H9 (cell line): ENCODE measurements around the gene TRIM28. TPM values are rescaled to one million over a fixed set of nuclear protein-coding genes. Genes with fewer than 3 reads are reported as not detected.

Experiments
- DNase-seq: peaks from one replicate; pipeline ENCODE4 v3.0.0-alpha.2; 2017
- H2AFZ ChIP-seq: one replicate; pipeline ENCODE4 v1.6.1; 2013; ENCODE audit warnings: mild to moderate bottlenecking, low read length, control low read depth, moderate library complexity
- H2AK5ac ChIP-seq: 2 replicates; pipeline ENCODE4 v1.6.1; 2013; ENCODE audit warnings: low read length, control low read depth, mixed read lengths; ENCODE audit not compliant: insufficient read length
- H2BK120ac ChIP-seq: one replicate; pipeline ENCODE4 v1.6.1; 2013; ENCODE audit warnings: low read depth, mild to moderate bottlenecking, low read length, control low read depth, inconsistent platforms; ENCODE audit not compliant: poor library complexity, severe bottlenecking
- H2BK12ac ChIP-seq: 2 replicates; pipeline ENCODE4 v1.6.1; 2013; ENCODE audit warnings: low read length, control low read depth, mixed read lengths, low read depth; ENCODE audit not compliant: insufficient read length
- H2BK15ac ChIP-seq: 2 replicates; pipeline ENCODE4 v1.6.1; 2013; ENCODE audit warnings: low read depth, low read length, control low read depth
- H2BK20ac ChIP-seq: one replicate; pipeline ENCODE4 v1.6.1; 2013; ENCODE audit warnings: low read depth, mild to moderate bottlenecking, low read length, control low read depth, inconsistent platforms; ENCODE audit not compliant: poor library complexity, severe bottlenecking
- H2BK5ac ChIP-seq: 2 replicates; pipeline ENCODE4 v1.6.1; 2013; ENCODE audit warnings: low read length, control low read depth, mixed read lengths; ENCODE audit not compliant: insufficient read length
- H3K14ac ChIP-seq: 2 replicates; pipeline ENCODE4 v1.6.1; 2013; ENCODE audit warnings: low read length, control low read depth; ENCODE audit not compliant: insufficient read depth
- H3K18ac ChIP-seq: 2 replicates; pipeline ENCODE4 v1.6.1; 2013; ENCODE audit warnings: low read depth, mild to moderate bottlenecking, mixed read lengths, low read length, control low read depth; ENCODE audit not compliant: insufficient read length
- H3K23ac ChIP-seq: 2 replicates; pipeline ENCODE4 v1.6.1; 2013; ENCODE audit warnings: low read length, control low read depth, mixed read lengths, low read depth; ENCODE audit not compliant: insufficient read length
- H3K23me2 ChIP-seq: 2 replicates; pipeline ENCODE4 v1.6.1; 2013; ENCODE audit warnings: low read depth, mild to moderate bottlenecking, mixed read lengths, low read length, control low read depth; ENCODE audit not compliant: insufficient read length, poor library complexity, severe bottlenecking
- H3K27ac ChIP-seq: 2 replicates; pipeline ENCODE4 v1.5.1; 2013; ENCODE audit warnings: low read length, control low read depth, mixed read lengths, low read depth; ENCODE audit not compliant: insufficient read length
- H3K27me3 ChIP-seq: 2 replicates; pipeline ENCODE4 v1.6.1; 2013; ENCODE audit warnings: low read length, control low read depth, inconsistent platforms; ENCODE audit not compliant: insufficient read depth
- H3K4ac ChIP-seq: 2 replicates; pipeline ENCODE4 v1.6.1; 2013; ENCODE audit warnings: low read depth, mild to moderate bottlenecking, control low read depth, inconsistent platforms, low read length, moderate library complexity
- H3K4me1 ChIP-seq: 2 replicates; pipeline ENCODE4 v1.6.1; 2013; ENCODE audit warnings: low read length, control low read depth, inconsistent platforms; ENCODE audit not compliant: insufficient read depth
- H3K4me2 ChIP-seq: 2 replicates; pipeline ENCODE4 v1.6.1; 2013; ENCODE audit warnings: low read length, control low read depth, mixed read lengths; ENCODE audit not compliant: insufficient read length, insufficient read depth
- H3K56ac ChIP-seq: 2 replicates; pipeline ENCODE4 v1.6.1; 2013; ENCODE audit warnings: low read depth, mild to moderate bottlenecking, mixed read lengths, low read length, control low read depth; ENCODE audit not compliant: insufficient read length
- H3K79me1 ChIP-seq: 2 replicates; pipeline ENCODE4 v1.6.1; 2013; ENCODE audit warnings: low read depth, mild to moderate bottlenecking, moderate library complexity, low read length, control low read depth, inconsistent platforms; ENCODE audit not compliant: insufficient read depth, poor library complexity, severe bottlenecking
- H3K79me2 ChIP-seq: 2 replicates; pipeline ENCODE4 v1.6.1; 2013; ENCODE audit warnings: low read length, control low read depth, inconsistent platforms; ENCODE audit not compliant: insufficient read depth
- H3K9ac ChIP-seq: 2 replicates; pipeline ENCODE4 v1.6.1; 2013; ENCODE audit warnings: low read length, control low read depth, mixed read lengths; ENCODE audit not compliant: insufficient read length; ENCODE audit errors: extremely low read depth
- H3K9me3 ChIP-seq: one replicate; pipeline ENCODE4 v1.6.1; 2013; ENCODE audit warnings: low read depth, low read length, inconsistent platforms; ENCODE audit not compliant: control insufficient read depth
- H3T11ph ChIP-seq: one replicate; pipeline ENCODE4 v1.6.1; 2013; ENCODE audit warnings: mild to moderate bottlenecking, low read length, control low read depth, inconsistent platforms
- H4K20me1 ChIP-seq: one replicate; pipeline ENCODE4 v1.6.1; 2013; ENCODE audit not compliant: control insufficient read depth, insufficient read length, insufficient read depth
- H4K5ac ChIP-seq: 2 replicates; pipeline ENCODE4 v1.6.1; 2013; ENCODE audit warnings: low read depth, mild to moderate bottlenecking, mixed read lengths, low read length, control low read depth; ENCODE audit not compliant: insufficient read length
- H4K8ac ChIP-seq: replicated peaks from 2 replicates; pipeline ENCODE4 v1.6.1; 2013; ENCODE audit warnings: low read length, control low read depth, mixed read lengths, low read depth; ENCODE audit not compliant: insufficient read length
- H4K91ac ChIP-seq: 2 replicates; pipeline ENCODE4 v1.6.1; 2013; ENCODE audit warnings: low read depth, mild to moderate bottlenecking, moderate library complexity, mixed read lengths, low read length, control low read depth; ENCODE audit not compliant: insufficient read length
- H3K27ac Mint-ChIP-seq, 3 experiments: 2 replicates in 2 of 3; 3 replicates in 1 of 3; pipeline ENCODE4 v1.8.0; 2020 to 2021; ENCODE audit warnings: mixed read lengths in 3 of 3, mild to moderate bottlenecking in 1 of 3, moderate library complexity in 1 of 3
- H3K27me3 Mint-ChIP-seq: 2 replicates; pipeline ENCODE4 v1.8.0; 2021; ENCODE audit warnings: low read depth, mild to moderate bottlenecking, moderate library complexity, mixed read lengths
- H3K36me3 Mint-ChIP-seq, 3 experiments: 2 replicates in 2 of 3; 3 replicates in 1 of 3; pipeline ENCODE4 v1.8.0; 2020 to 2021; ENCODE audit warnings: low read depth in 3 of 3, mixed read lengths in 3 of 3; ENCODE audit not compliant: insufficient read depth in 1 of 3
- H3K4me1 Mint-ChIP-seq, 2 experiments: 2 replicates each; pipeline ENCODE4 v1.8.0; 2020; ENCODE audit warnings: mixed read lengths in 2 of 2
- H3K4me3 Mint-ChIP-seq, 2 experiments: 2 replicates in 1 of 2; 3 replicates in 1 of 2; pipeline ENCODE4 v1.8.0; 2020 to 2021; ENCODE audit warnings: mild to moderate bottlenecking in 2 of 2, mixed read lengths in 2 of 2, moderate library complexity in 1 of 2
- H3K9me3 Mint-ChIP-seq, 2 experiments: 2 replicates in 1 of 2; 3 replicates in 1 of 2; pipeline ENCODE4 v1.8.0; 2020; ENCODE audit warnings: mild to moderate bottlenecking in 2 of 2, mixed read lengths in 2 of 2, moderate library complexity in 1 of 2
- CTCF ChIP-seq: fragments of 200-600 bp; sonication (generic); conservative IDR thresholded peaks from 3 replicates; pipeline ENCODE4 v1.8.0; 2021; ENCODE audit warnings: antibody characterized with exemption, mild to moderate bottlenecking
- WGBS: extraction: QIAGEN DNeasy Blood & Tissue Kit; methylation state at CpG from one replicate; pipeline ENCODE4 v1.1.7; 2013; ENCODE audit warnings: missing lambda C conversion rate, low lambda C conversion rate, mixed read lengths; ENCODE audit not compliant: insufficient read length; ENCODE audit errors: extremely low coverage; 5-methylcytosine and 5-hydroxymethylcytosine counted together
- total RNA-seq: library from RNA; stranded (reverse); gene quantifications from 2 replicates; pipeline ENCODE4 v1.2.1, GENCODE V29; 2021

Gene TRIM28
- total RNA-seq, 1 experiment from 2014 or later: 1,084 TPM

- Histone ChIP-seq H3K27ac (no peak overlapping the region), H3K4ac (no peak overlapping the region), H3K56ac (no peak overlapping the region), H2AK5ac (no peak overlapping the region), H2BK20ac (no peak overlapping the region), H2BK120ac (no peak overlapping the region), H4K20me1 (no peaks in the 10 kb centered on the region), H2BK5ac (no peak overlapping the region), H3K79me1 (no peaks in the 10 kb centered on the region), H3K9ac (peak overlapping the region; percentile 47), H3K23ac (no peak overlapping the region), H3K9me3 (no peaks in the 10 kb centered on the region), H3K14ac (peak overlapping the region; percentile 28; the same call in 1 of the 2 replicates), H3K18ac (no peak overlapping the region), H2BK12ac (no peak overlapping the region), H2BK15ac (no peak overlapping the region), H3K79me2 (peaks cover 2% of the 10 kb centered on the region; the same call in 1 of the 2 replicates), H3K4me2 (peak overlapping the region; percentile 61), H3K23me2 (peaks cover 10% of the 10 kb centered on the region), H4K5ac (no peak overlapping the region), H2AFZ (no peak overlapping the region), H3K27me3 (no peaks in the 10 kb centered on the region), H4K91ac (no peak overlapping the region), H3T11ph (no peak overlapping the region), H4K8ac (no peak overlapping the region), H3K4me1 (no peaks in the 10 kb centered on the region; the same call in 1 of the 2 replicates)
- Mint-ChIP-seq H3K4me3 (peak overlapping the region; percentile 70 to 85), H3K4me1 (peaks cover 28 to 30% of the 10 kb centered on the region in 2 experiments), H3K27ac (peak overlapping the region; percentile 91 to 97 (median 93)), H3K27me3 (peaks cover 3% of the 10 kb centered on the region), H3K36me3 (peaks cover 9 to 19% (median 13%) of the 10 kb centered on the region in 3 experiments; a peak in 6 of 7 replicates), H3K9me3 (no peaks in the 10 kb centered on the region)
- peak; percentile 95 for DNase-seq
- TF ChIP-seq CTCF: peak; percentile 99
- no CpG with 5 or more reads among the region's 66 CpGs for WGBS
Observed at GRCh38 chr19:58513694-58514563, 29.9 kb upstream of the TRIM28 start.
